Measurements from ENCODE around the gene ARHGEF17. TPM values are rescaled to one million over a fixed set of nuclear protein-coding genes. Genes with fewer than 3 reads are reported as not detected.

ARHGEF17 gene
- total and polyA plus RNA-seq, 2 of the 8 experiments (the other 6 are each of a cell fraction or from before 2014, with no cell fraction given) = 11.3 to 14.6 TPM

DNA sequence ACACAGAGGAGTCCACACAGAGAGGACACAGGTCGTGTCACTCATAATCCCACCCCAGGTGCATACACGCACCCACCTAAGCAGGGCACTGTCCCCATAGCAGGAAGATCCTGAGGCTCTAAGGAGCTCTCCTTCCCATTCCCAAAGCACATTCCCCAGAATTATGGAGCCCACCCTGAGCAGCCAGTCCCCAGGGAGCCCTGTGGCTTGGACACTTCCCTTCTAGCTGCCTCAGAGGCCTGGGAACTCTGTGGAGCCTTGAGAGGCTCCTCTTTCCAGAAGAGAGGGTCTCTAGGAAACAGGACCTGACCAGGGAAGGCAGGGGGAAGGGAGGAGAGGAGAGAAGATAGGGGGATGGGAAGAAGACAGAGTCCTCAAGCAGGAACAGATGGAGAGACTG is 29.8 kb downstream of the ARHGEF17 start:
- no peak overlapping the region for H3K4me3 ChIP-seq (ENCODE audit: extremely low read depth in 1 of 4, insufficient read depth in 2 of 4, low read depth in 3 of 4, low read length in 4 of 4)
- no peak overlapping the region for H3K23ac ChIP-seq (ENCODE audit: insufficient read length)
- H3K18ac ChIP-seq (ENCODE audit: extremely low read depth, low read length) = no peak overlapping the region
- no peaks in the 10 kb centered on the region for H3K36me3 ChIP-seq (ENCODE audit: control insufficient read depth in 2 of 4, insufficient read depth in 4 of 4, low read length in 3 of 4)
- FAIRE-seq = no peak
- H3K27ac ChIP-seq (ENCODE audit: low read depth, low read length) = no peak overlapping the region
- H3K23me2 ChIP-seq (ENCODE audit: low read depth, low read length) = peaks cover 3% of the 10 kb centered on the region
- POLR2A ChIA-PET (ENCODE audit: partially characterized antibody) = interaction anchor here (1.1 to 4.9 kb wide), 3 partner anchors 10 to 35 kb away, joined by 3 to 29 read pairs (median 6); partner anchors contain the start of gene ARHGEF17
- no peak overlapping the region for H3K56ac ChIP-seq (replicated peaks; ENCODE audit: insufficient read length, low read depth, low read length)
- H2BK15ac ChIP-seq (ENCODE audit: low read length) = no peak overlapping the region
- WGBS, 2 experiments (ENCODE audit: extremely low coverage in 1 of 2, insufficient coverage in 1 of 2, insufficient read length in 1 of 2, insufficient replicate concordance in 2 of 2, low coverage in 1 of 2, low lambda C conversion rate in 2 of 2, missing lambda C conversion rate in 1 of 2) = 88% methylated on average over 2 of the region's 2 CpGs; no CpG with 5 or more reads in 1 of the 2 experiments
- no peak overlapping the region for H2BK12ac ChIP-seq (ENCODE audit: low read depth, low read length)
- no peak overlapping the region for H2BK20ac ChIP-seq (ENCODE audit: low read length)
- H3K79me1 ChIP-seq (ENCODE audit: low read depth, low read length) = no peaks in the 10 kb centered on the region
- no peak overlapping the region for H2AK5ac ChIP-seq (ENCODE audit: low read depth, low read length)
- no peak overlapping the region for H4K8ac ChIP-seq (ENCODE audit: extremely low read depth, insufficient read depth, low read length)
- H3K9me3 ChIP-seq (ENCODE audit: insufficient read depth in 2 of 2, low read depth in 1 of 2, low read length in 1 of 2) = no peaks in the 10 kb centered on the region
- no peak overlapping the region for H2BK5ac ChIP-seq (ENCODE audit: low read depth, low read length)
- H3K79me2 ChIP-seq (ENCODE audit: control insufficient read depth in 1 of 2, insufficient read depth in 2 of 2, low read length in 2 of 2) = no peaks in the 10 kb centered on the region
- peaks cover 27 to 75% (median 54%) of the 10 kb centered on the region in 4 experiments for H3K27me3 ChIP-seq (replicated peaks in 1 of 4; ENCODE audit: control insufficient read depth in 3 of 4, extremely low read depth in 1 of 4, insufficient read depth in 3 of 4, low read length in 3 of 4)
- H4K20me1 ChIP-seq (replicated peaks in 1 of 2; ENCODE audit: control insufficient read depth in 1 of 2, insufficient read depth in 2 of 2, low read length in 2 of 2) = peaks cover 32 to 42% of the 10 kb centered on the region in 2 experiments
- H2BK120ac ChIP-seq (replicated peaks; ENCODE audit: low read depth, low read length) = no peak overlapping the region
- H3K4me2 ChIP-seq (ENCODE audit: insufficient read depth in 1 of 2, low read depth in 2 of 2, low read length in 2 of 2) = no peak overlapping the region
- H3K14ac ChIP-seq (ENCODE audit: insufficient read length) = no peak overlapping the region
- CTCF ChIA-PET (ENCODE audit: partially characterized antibody) = interaction anchor here (6.6 to 35.5 kb wide), 4 partner anchors 21 to 47 kb away, joined by 113 to 1456 read pairs (median 251); partner anchors contain the start of genes ARHGEF17 and RELT
- no peak overlapping the region for H3K4ac ChIP-seq (replicated peaks; ENCODE audit: insufficient read length, low read depth, low read length)
- TF ChIP-seq KDM4A (IDR thresholded peaks at IDR 0.05; ENCODE audit: low read depth, low read length, severe bottlenecking) = no peak
- TF ChIP-seq SUZ12 (IDR thresholded peaks at IDR 0.05; ENCODE audit: low read length) = no peak
- no peak for TF ChIP-seq EZH2 (IDR thresholded peaks at IDR 0.05; ENCODE audit: low read depth, low read length, severe bottlenecking)
- no peak for TF ChIP-seq GTF2F1 (IDR thresholded peaks at IDR 0.05; ENCODE audit: borderline replicate concordance, low read depth, low read length)
- TF ChIP-seq POU5F1 (IDR thresholded peaks at IDR 0.05; ENCODE audit: low read depth, low read length) = no peak
- TF ChIP-seq BCL11A (IDR thresholded peaks at IDR 0.05; ENCODE audit: low read depth in 2 of 2, low read length in 2 of 2) = no peak
- TF ChIP-seq, protein P1, sequence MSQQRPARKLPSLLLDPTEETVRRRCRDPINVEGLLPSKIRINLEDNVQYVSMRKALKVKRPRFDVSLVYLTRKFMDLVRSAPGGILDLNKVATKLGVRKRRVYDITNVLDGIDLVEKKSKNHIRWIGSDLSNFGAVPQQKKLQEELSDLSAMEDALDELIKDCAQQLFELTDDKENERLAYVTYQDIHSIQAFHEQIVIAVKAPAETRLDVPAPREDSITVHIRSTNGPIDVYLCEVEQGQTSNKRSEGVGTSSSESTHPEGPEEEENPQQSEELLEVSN (IDR thresholded peaks at IDR 0.05) = no peak
- TF ChIP-seq PHF8 (conservative IDR thresholded peaks at IDR 0.05; ENCODE audit: low read depth, low read length) = no peak
- TF ChIP-seq POLR2AphosphoS5 (IDR thresholded peaks at IDR 0.05; ENCODE audit: low read depth, low read length) = no peak
- TF ChIP-seq RXRA (IDR thresholded peaks at IDR 0.05; ENCODE audit: insufficient read depth, low read depth, low read length) = no peak
- no peak for TF ChIP-seq HDAC6 (IDR thresholded peaks at IDR 0.05; ENCODE audit: low read depth, low read length)
- no peak for TF ChIP-seq TAF1 (IDR thresholded peaks at IDR 0.05; ENCODE audit: low read depth, low read length)
- no peak for TF ChIP-seq GABPA (IDR thresholded peaks at IDR 0.05; ENCODE audit: borderline replicate concordance, insufficient read depth, low read length)
- no peak overlapping the region for H2AFZ ChIP-seq (ENCODE audit: low read length)
- H3K4me1 ChIP-seq (replicated peaks in 1 of 4; ENCODE audit: control insufficient read depth in 3 of 4, insufficient read depth in 4 of 4, low read length in 3 of 4) = peaks cover 0 to 15% (median 11%) of the 10 kb centered on the region in 4 experiments; a peak in 6 of 7 replicates
- no peak overlapping the region for H4K91ac ChIP-seq (replicated peaks; ENCODE audit: insufficient read length, low read length)
- DNase-seq (ENCODE audit: low read depth in 1 of 2, low spot score in 2 of 2) = no peak
- no peak overlapping the region for H3K9ac ChIP-seq (replicated peaks in 1 of 4; ENCODE audit: extremely low read depth in 1 of 4, low read depth in 3 of 4, low read length in 3 of 4)
- H4K5ac ChIP-seq (ENCODE audit: insufficient read length, low read depth, low read length) = no peak overlapping the region

Data from H1 (cell line).